Neuronal stem cell (in vitro differentiated cells): ENCODE results near the gene CFAP58.

Experiments used
- DNase-seq: peaks from one replicate; pipeline ENCODE4 v3.0.0-alpha.2; 2013; ENCODE audit warnings: low spot score
- H2AFZ ChIP-seq: one replicate; pipeline ENCODE4 v1.6.1; 2013; ENCODE audit warnings: mild to moderate bottlenecking, low read length, inconsistent platforms
- H2AK5ac ChIP-seq: 2 replicates; pipeline ENCODE4 v1.6.1; 2013; ENCODE audit warnings: low read depth, mild to moderate bottlenecking, inconsistent platforms, low read length, moderate library complexity, mixed read lengths
- H2BK120ac ChIP-seq: 2 replicates; pipeline ENCODE4 v1.6.1; 2013; ENCODE audit warnings: low read depth, mild to moderate bottlenecking, inconsistent platforms, low read length, moderate library complexity, mixed read lengths
- H2BK12ac ChIP-seq: one replicate; pipeline ENCODE4 v1.6.1; 2013; ENCODE audit warnings: low read length, inconsistent platforms
- H2BK15ac ChIP-seq: 2 replicates; pipeline ENCODE4 v1.6.1; 2013; ENCODE audit warnings: mild to moderate bottlenecking, low read length, inconsistent platforms, mixed read lengths
- H2BK5ac ChIP-seq: one replicate; pipeline ENCODE4 v1.6.1; 2013; ENCODE audit warnings: inconsistent platforms, mild to moderate bottlenecking, low read length, moderate library complexity
- H3K14ac ChIP-seq: one replicate; pipeline ENCODE4 v1.6.1; 2013; ENCODE audit warnings: low read length, inconsistent platforms
- H3K18ac ChIP-seq: 2 replicates; pipeline ENCODE4 v1.6.1; 2013; ENCODE audit warnings: low read length, inconsistent platforms
- H3K23ac ChIP-seq: 2 replicates; pipeline ENCODE4 v1.6.1; 2013; ENCODE audit warnings: low read depth, mild to moderate bottlenecking, mixed read lengths, low read length, inconsistent platforms; ENCODE audit not compliant: poor library complexity
- H3K27ac ChIP-seq: replicated peaks from 3 replicates; pipeline ENCODE4 v1.5.1; 2013; ENCODE audit warnings: low read length, inconsistent platforms
- H3K27me3 ChIP-seq, 3 experiments: 2 replicates each; pipeline ENCODE4 v1.6.1; 2013; ENCODE audit warnings: low read length in 3 of 3, mild to moderate bottlenecking in 2 of 3, inconsistent platforms in 1 of 3, low read depth in 1 of 3, mixed read lengths in 1 of 3, moderate library complexity in 1 of 3; ENCODE audit not compliant: control insufficient read depth in 3 of 3, insufficient read depth in 3 of 3
- H3K36me3 ChIP-seq, 2 donors: replicated peaks in 1 of 2; 2 replicates each; pipeline ENCODE4 v1.6.1; 2013; ENCODE audit warnings: low read length in 2 of 2; ENCODE audit not compliant: control insufficient read depth in 2 of 2, insufficient read depth in 2 of 2
- H3K4ac ChIP-seq: 2 replicates; pipeline ENCODE4 v1.6.1; 2013; ENCODE audit warnings: inconsistent platforms, mild to moderate bottlenecking, low read length, moderate library complexity
- H3K4me1 ChIP-seq, 2 donors: 1 replicate in 1 of 2; 2 replicates in 1 of 2; pipeline ENCODE4 v1.6.1; 2013; ENCODE audit warnings: low read length in 2 of 2, low read depth in 1 of 2; ENCODE audit not compliant: control insufficient read depth in 2 of 2, insufficient read depth in 1 of 2
- H3K4me2 ChIP-seq: one replicate; pipeline ENCODE4 v1.6.1; 2013; ENCODE audit warnings: mild to moderate bottlenecking, low read length, inconsistent platforms; ENCODE audit not compliant: insufficient read depth, poor library complexity, severe bottlenecking
- H3K4me3 ChIP-seq, 2 donors: 2 replicates each; pipeline ENCODE4 v1.5.1; 2013; ENCODE audit warnings: low read length in 2 of 2, mild to moderate bottlenecking in 2 of 2, inconsistent platforms in 1 of 2, moderate library complexity in 1 of 2
- H3K79me1 ChIP-seq: one replicate; pipeline ENCODE4 v1.6.1; 2013; ENCODE audit warnings: low read depth, mild to moderate bottlenecking, inconsistent platforms, low read length, moderate library complexity
- H3K9ac ChIP-seq: one replicate; pipeline ENCODE4 v1.6.1; 2013; ENCODE audit warnings: mild to moderate bottlenecking, low read depth, low read length, inconsistent platforms; ENCODE audit not compliant: poor library complexity
- H3K9me3 ChIP-seq, 2 donors: replicated peaks in 1 of 2; 2 replicates each; pipeline versions ENCODE3 to v1.6.1; 2013; ENCODE audit warnings: low read length in 2 of 2, mild to moderate bottlenecking in 2 of 2, inconsistent platforms in 1 of 2, low read depth in 1 of 2, mixed read lengths in 1 of 2, moderate library complexity in 1 of 2; ENCODE audit not compliant: control insufficient read depth in 2 of 2, insufficient read depth in 1 of 2
- H4K8ac ChIP-seq: one replicate; pipeline ENCODE4 v1.6.1; 2013; ENCODE audit warnings: low read depth, mild to moderate bottlenecking, inconsistent platforms, low read length, moderate library complexity
- H4K91ac ChIP-seq: one replicate; pipeline ENCODE4 v1.6.1; 2013; ENCODE audit warnings: low read length, low read depth, mild to moderate bottlenecking, inconsistent platforms; ENCODE audit not compliant: poor library complexity
- WGBS, 2 donors: extraction: QIAGEN DNeasy Blood & Tissue Kit; methylation state at CpG; one replicate each; pipeline ENCODE4 v1.1.7; 2013; ENCODE audit warnings: missing lambda C conversion rate in 2 of 2, mixed read lengths in 1 of 2; ENCODE audit not compliant: insufficient read length in 2 of 2, insufficient replicate concordance in 1 of 2; ENCODE audit errors: extremely low coverage in 2 of 2; 5-methylcytosine and 5-hydroxymethylcytosine counted together

CFAP58 gene

DNA sequence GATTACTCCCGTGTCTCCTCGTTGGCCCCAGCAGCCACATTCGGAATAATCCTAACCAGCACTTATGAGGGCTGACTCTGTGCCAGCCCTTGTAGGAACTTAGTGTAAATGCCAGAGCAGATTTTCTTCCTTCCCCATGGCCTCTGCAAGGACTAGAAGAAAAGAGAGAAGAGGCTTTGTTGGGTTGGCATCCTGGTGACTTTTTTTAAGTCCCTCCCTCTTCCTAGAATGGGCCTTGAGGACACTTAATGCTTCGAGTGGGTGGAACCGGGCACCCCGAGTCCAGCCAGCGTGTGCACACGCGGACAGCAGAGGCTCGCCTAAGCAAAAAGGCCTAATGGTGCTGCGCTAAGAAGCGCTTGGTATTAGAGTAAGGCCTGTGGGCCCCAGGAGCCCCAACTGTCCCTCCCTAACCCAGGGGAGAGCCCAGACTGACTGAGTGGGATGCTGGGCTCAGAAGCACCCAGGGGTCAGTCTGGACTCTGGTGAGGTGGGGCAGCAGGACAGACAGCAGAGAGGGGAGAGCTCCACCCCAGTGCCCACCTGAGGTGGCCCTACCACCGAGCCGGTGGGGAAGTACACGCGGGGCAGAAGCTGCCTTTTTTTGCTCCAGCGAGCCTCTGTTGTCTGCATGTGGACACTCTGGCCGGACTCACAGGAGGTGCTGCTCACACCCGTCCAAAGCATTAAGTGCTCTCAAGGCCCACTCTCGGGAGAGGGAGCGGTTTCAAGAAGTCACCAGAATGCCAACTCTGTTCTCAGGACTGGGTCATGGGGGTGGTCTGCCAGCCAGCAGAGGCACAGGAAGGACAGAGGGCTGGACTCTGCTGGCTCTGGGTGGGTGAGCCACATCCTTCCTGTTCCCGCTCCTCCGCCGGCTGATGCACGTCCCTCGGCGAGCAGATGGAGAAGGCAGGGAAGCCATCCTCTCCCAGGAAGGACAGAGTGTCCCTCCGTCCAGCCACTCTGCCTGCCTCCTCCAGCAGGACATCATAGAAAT lies 27.9 kb upstream of the CFAP58 start:
- Histone ChIP-seq H3K9me3 (peaks cover 0 to 2% of the 10 kb centered on the region in 2 donors), H2BK5ac (no peak overlapping the region), H3K27ac (no peak overlapping the region), H2AK5ac (no peak overlapping the region), H2BK12ac (no peak overlapping the region), H4K8ac (no peak overlapping the region), H3K4ac (no peak overlapping the region), H4K91ac (no peak overlapping the region), H3K18ac (peak overlapping the region; percentile 31), H3K9ac (no peak overlapping the region), H3K36me3 (peaks cover 0 to 31% of the 10 kb centered on the region in 2 donors), H3K4me3 (no peak overlapping the region), H3K79me1 (peaks cover 7% of the 10 kb centered on the region), H3K23ac (peak overlapping the region; percentile 8), H3K14ac (no peak overlapping the region), H3K4me1 (peaks cover 36 to 43% of the 10 kb centered on the region in 2 donors), H3K27me3 (peaks cover 0 to 44% (median 0%) of the 10 kb centered on the region in 3 experiments), H2BK15ac (no peak overlapping the region), H2AFZ (no peak overlapping the region), H3K4me2 (no peak overlapping the region), H2BK120ac (no peak overlapping the region)
- WGBS, 2 donors, result no CpG with 5 or more reads among the region's 28 CpGs
- no peak for DNase-seq

GRCh38 chr10:104326991-104327610 lies 26.5 kb upstream of the CFAP58 start:
- DNase-seq, result no peak
- peaks cover 7% of the 10 kb centered on the region for H3K79me1 ChIP-seq
- H2AK5ac ChIP-seq, result peak overlapping the region; percentile 30
- H3K36me3 ChIP-seq, result peaks cover 0 to 26% of the 10 kb centered on the region in 2 donors
- peaks cover 0 to 56% (median 0%) of the 10 kb centered on the region in 3 experiments for H3K27me3 ChIP-seq
- no peak overlapping the region for H3K4me2 ChIP-seq
- H2AFZ ChIP-seq, result no peak overlapping the region
- no CpG with 5 or more reads among the region's 9 CpGs for WGBS, 2 donors
- no peak overlapping the region for H2BK12ac ChIP-seq
- peaks cover 49 to 55% of the 10 kb centered on the region in 2 donors for H3K4me1 ChIP-seq
- no peak overlapping the region for H2BK5ac ChIP-seq
- H3K14ac ChIP-seq, result peak overlapping the region; percentile 25
- no peak overlapping the region for H3K23ac ChIP-seq
- H3K4ac ChIP-seq, result no peak overlapping the region
- no peak overlapping the region for H4K91ac ChIP-seq
- peak overlapping the region in 1 of 2 donors; percentile 37 for H3K4me3 ChIP-seq
- H3K18ac ChIP-seq, result peak overlapping the region; percentile 76
- H2BK15ac ChIP-seq, result no peak overlapping the region
- H3K27ac ChIP-seq, result no peak overlapping the region
- H4K8ac ChIP-seq, result no peak overlapping the region
- H3K9ac ChIP-seq, result no peak overlapping the region
- no peak overlapping the region for H2BK120ac ChIP-seq
- H3K9me3 ChIP-seq, result peaks cover 0 to 2% of the 10 kb centered on the region in 2 donors

GRCh38 chr10:104327745-104328645 lies 25.6 kb upstream of the CFAP58 start:
- no peak overlapping the region for H4K8ac ChIP-seq
- no peak overlapping the region for H2AFZ ChIP-seq
- peak overlapping the region; percentile 76 for H3K18ac ChIP-seq
- WGBS, 2 donors, result no CpG with 5 or more reads among the region's 20 CpGs
- peaks cover 7% of the 10 kb centered on the region for H3K79me1 ChIP-seq
- H3K9me3 ChIP-seq, result peaks cover 0 to 2% of the 10 kb centered on the region in 2 donors
- no peak overlapping the region for H2BK120ac ChIP-seq
- peaks cover 57 to 58% of the 10 kb centered on the region in 2 donors for H3K4me1 ChIP-seq
- H3K27ac ChIP-seq, result no peak overlapping the region
- peaks cover 0 to 24% of the 10 kb centered on the region in 2 donors for H3K36me3 ChIP-seq
- H3K4ac ChIP-seq, result no peak overlapping the region
- peak overlapping the region; percentile 25 for H3K14ac ChIP-seq
- H2BK15ac ChIP-seq, result no peak overlapping the region
- peak overlapping the region; percentile 14 for H2BK12ac ChIP-seq
- no peak for DNase-seq
- H3K23ac ChIP-seq, result no peak overlapping the region
- peak overlapping the region in 1 of 2 donors; percentile 37 for H3K4me3 ChIP-seq
- no peak overlapping the region for H2BK5ac ChIP-seq
- no peak overlapping the region for H4K91ac ChIP-seq
- H3K4me2 ChIP-seq, result peak overlapping the region; percentile 24
- peak overlapping the region; percentile 32 for H3K9ac ChIP-seq
- H2AK5ac ChIP-seq, result peak overlapping the region; percentile 30
- peaks cover 0 to 56% (median 0%) of the 10 kb centered on the region in 3 experiments for H3K27me3 ChIP-seq
